ENCODE measurements around the gene PCCA.

Gene PCCA

DNA sequence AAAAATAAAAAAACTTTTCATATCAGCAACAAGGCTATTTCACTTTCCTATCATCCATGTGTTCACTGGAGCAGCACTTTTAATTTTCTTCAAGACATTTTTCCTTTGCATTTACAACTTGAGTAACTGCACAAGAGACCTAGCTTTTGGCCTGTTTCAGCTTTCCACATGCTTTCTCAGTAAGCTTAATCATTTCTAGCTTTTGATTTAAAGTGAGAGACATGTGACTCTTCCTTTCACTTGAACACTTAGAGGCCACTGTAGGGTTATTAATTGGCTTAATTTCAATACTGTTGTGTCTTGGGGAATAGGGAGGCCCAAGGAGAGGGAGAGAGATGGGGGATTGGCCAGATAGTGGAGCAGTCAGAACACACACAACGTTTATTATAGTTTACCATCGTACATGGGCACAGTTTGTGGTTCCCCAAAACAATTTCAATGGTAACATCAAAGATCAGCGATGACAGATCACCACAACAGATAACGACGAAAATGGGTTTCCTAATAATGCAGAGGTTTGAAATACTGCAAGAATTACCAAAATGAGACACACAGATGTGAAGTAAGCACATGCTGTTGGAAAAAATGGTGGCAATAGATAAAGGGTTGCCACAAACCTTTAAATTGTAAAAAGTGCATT, 382.1 kb downstream of the PCCA start:
- DNase-seq (ENCODE audit: low read depth): no peak

DNA sequence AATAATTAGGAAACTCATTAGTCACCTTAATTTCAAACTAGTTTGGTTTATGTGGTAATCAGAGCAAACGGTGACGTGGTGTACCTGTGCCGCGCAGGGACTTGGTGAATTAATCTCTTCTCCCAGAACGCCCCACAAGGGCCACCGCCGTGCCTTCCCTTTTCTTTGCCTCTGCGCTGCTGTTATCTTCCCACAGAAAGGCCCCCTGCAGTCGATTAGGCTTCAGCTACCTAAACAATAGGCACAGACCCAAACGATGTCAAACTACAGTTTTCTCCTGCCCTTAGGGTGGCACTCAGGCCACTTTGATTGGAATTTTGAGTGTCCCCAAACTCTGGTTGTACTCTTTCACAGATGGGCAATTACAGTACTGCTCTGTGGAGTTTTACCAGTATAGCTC, 384.2 kb downstream of the PCCA start:
- DNase-seq (ENCODE audit: low read depth): no peak

DNA sequence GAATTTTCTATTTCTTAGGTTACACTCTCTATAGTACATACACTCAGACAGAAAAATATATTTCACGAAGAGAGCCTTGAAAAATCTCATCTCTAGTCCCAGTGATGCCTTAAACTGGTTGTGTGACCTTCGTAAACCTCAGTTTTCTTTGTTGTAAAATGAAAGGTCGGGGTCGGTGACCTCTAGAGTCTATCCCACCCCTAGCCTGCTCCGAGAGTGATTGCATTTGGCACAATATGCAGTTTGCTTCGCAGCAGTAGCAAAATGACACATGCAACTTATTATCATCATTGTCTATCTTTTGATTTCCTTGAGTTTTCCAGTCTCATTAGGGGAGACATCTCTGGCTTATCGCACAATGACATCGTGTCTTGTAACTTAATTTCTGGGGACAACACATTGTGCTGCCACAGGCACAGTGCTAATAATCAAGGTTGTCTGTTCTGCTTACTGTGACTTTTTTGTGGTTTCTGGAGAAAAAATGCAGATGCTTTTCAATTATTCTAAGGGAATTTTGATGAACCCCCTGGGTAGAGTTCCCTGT, 384.7 kb downstream of the PCCA start:
- no peak for DNase-seq (ENCODE audit: low read depth)

DNA sequence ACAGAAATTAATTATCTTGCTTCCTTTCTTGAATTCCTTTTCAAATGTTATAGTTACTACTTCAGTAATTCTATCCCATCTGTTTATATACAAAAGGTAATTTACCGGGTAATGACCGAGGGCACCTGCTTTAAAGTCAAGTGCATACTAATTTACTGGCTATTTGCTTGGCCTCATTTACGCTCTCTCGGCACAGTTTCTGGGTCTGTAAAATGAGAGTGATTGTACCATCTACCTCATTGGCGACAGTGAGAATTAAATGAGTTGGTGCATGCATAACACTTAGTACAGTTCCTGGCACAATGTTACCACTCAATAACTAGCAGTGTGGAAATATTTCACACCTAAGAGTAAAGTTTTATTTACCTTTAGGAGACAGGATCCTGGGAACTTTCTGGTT, 388.1 kb downstream of the PCCA start:
- DNase-seq (ENCODE audit: low read depth): no peak

DNA sequence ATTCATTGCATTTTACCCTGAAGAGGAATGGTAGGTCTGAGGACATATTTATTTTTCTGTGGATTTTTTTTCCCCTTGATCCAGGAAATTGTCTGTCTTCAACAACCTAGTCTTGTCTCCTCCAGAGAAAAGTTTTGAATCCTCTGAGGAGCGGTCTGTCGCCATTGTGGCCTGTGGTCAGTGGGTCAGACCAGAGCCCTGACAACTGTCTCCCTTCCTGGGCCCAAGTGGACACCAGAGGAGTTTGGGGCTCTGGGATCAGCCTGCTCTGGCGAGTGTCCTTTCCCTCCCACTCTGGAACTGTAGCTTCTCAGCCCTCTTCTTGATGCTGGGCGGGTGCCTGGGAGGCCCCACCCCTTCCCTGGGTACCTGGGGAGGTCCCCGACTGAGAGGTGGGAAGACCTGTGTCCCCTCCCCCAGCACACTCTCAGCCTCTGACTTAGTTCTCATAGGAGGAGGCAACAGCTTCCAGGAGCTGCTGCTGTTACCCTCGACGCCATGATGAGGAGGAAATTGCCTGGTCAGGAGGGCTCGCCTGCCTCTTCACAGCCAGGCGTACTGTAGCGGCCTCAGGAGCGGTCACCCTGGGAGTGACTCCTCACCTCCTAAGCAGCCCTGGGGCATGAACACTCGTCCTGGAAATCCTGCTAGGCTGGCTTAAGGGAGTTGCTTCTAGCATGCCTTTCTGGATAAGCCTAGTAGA, 389.4 kb downstream of the PCCA start:
- DNase-seq (ENCODE audit: low read depth): no peak

DNA sequence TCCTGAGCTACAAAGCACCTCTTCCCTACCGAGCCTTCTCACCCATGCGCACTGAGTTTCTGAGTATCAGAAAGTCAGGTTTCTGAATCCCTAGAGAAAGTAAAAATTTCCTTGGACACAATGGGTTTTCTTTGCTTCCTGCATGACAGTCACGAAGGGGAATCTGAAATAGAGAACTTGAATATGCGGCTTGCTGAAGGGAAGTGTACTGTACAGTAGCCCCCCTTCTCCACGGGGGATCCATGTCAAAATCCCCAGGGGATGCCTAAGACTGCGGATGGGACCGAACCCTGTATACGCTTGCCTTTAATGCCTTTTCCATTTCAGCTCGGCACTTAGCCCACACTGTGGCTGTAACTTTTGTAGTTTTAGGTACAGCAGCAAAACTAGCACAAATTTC, 391.8 kb downstream of the PCCA start:
- DNase-seq (ENCODE audit: low read depth): no peak

DNA sequence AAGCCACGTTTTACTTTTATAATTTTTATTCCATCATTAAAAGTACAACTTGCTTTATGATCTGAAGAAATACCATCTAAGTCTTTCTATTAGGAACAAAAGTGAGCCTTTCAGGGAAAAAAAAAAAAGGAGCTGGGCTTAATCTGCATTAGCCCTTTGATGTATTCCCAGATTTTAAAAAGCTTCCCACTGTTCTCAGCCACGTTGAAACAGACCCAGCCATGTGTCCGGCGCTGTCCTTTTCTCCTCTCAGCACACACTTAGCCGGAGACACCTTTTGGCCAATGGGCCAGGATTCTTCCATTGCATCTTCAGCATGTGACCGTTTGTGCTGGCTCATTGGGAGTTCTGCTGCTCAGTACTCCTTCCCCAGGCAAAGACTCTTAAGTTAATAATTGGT, 394.2 kb downstream of the PCCA start:
- no peak for DNase-seq (ENCODE audit: low read depth)

DNA sequence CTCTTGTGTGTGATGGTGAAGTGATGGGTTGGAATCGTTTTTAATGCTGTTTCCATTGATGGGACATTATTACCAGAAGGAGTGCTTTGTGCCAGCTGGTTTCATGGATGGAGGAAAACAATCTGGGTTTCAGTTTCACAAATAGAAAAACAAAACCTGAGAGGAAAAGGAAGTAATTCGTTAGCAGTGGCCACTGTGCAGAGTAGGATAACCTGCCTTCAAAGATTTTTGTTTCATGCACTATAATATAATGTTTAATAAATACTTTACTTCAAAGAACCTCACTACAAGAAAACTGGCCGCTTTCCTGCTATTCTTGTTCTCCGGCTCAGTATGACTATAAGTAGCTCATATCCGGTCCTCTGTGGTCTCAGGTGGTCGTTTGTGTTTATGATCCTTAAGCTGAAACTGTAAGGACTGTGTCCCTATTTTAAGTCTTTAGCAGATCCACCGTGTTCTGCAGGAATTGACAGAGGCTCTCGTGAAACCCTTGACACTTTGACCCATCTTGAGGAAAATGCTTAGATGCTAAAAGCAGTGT, 395.0 kb downstream of the PCCA start:
- no peak for DNase-seq (ENCODE audit: low read depth)

DNA sequence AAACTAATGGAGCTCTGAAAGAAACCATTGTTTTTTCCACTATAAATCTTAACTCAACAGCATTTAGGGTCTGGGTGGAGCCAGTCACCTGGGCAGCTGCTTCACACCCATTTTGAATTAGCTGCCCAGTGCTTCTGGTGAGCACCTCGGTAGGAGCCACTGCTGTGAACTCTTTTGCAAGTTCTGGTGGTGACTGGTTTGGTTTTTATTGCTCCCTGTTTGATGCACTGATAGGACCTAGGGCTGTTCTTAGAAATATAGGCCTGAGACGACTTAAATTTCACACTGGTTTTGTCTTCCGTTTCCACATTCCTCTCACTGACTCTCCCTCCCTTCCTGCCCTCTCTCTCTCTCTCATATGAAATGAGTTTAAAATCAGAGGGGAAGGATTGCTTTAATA, 395.8 kb downstream of the PCCA start:
- DNase-seq (ENCODE audit: low read depth): no peak

DNA sequence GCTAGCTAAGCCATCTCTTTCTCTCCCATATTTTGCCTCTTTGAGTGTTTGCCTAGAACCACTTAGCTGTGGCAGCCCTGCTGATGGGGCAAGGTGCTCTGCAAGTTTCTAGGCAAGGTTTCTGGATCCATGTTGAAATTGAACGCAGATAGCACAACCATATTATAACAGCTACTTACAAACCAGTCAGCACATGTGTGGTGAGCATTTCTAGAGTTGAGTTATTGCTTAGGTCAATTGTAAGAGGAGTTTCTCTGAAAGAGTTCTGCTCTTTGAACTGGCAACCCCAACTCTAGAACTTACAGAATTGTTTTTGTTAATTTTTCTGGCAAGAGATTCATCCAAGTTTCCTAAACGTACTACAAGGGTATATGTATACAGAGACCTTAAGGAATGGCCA, 396.4 kb downstream of the PCCA start:
- DNase-seq (ENCODE audit: low read depth): no peak

DNA sequence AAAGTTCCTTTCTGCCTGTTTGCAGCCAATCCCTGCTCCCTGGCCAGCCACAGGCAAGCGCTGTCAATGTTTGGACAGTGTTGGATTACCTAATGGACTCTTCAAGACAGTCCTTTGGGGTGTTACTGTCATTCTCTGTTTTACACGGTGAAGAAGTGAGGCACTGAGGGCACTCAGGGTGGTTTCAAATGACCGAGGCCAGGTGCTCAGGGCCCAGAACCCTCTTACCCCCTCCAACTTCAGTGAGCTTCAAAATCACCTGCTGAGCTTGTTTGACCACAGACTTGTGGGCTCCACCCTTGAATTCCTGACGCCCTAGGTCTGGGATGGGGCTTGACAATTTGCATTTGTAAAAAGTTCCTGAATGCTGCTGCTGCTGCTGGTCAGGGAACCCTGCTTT, 401.8 kb downstream of the PCCA start:
- no peak for DNase-seq (ENCODE audit: low read depth)

DNA sequence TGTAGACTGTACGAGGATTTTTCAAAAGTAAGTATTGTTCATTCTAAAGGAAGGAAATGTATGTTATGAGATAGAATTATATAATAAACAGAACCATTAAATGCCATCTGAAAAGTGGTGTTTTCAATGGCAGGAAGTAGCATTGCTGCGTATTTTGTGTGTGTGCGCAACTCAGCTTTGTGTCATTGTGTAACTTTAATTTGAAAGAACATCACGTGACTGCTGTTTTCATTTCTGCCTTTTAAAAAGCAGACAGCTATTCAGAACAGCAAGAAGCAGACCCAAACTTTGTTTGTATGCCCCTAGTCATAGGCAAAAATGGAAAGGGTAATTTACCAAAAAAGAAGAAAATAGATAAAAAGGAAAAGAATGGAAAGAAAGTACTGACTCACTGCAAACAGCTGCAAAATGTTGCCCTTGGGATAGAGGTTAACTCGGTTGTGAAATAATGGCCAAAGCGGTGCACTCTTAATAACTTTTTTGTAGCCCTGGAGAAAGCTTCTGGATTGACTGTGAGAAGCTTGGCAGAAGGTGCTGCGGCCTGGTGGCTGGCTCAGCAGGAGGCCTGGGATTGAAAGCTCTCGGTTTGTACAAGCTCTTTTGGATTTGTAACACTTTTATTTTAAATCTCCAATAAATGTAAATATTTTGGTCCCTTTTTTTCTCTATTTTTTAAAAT, 402.4 kb downstream of the PCCA start:
- no peak for DNase-seq (ENCODE audit: low read depth)

DNA sequence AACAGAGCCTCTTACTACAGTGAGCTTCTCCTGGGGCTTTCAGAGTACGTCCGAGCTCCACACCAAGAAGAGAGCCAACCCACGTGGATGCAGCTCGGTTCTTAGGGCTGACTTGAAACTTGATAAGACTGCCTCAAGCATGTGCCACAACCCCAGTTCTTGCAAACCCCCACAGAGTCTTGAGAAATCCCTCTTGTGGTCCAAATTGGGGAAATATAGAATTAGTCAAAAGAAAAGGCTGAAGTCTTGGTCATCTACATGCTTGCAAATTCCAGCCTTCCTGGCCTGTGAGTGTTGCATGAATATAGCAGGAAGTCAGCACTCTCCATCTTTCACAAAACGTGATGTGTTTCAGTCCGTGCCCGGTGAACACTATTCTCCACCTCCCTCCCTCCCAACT, 404.5 kb downstream of the PCCA start:
- no peak for DNase-seq (ENCODE audit: low read depth)

DNA sequence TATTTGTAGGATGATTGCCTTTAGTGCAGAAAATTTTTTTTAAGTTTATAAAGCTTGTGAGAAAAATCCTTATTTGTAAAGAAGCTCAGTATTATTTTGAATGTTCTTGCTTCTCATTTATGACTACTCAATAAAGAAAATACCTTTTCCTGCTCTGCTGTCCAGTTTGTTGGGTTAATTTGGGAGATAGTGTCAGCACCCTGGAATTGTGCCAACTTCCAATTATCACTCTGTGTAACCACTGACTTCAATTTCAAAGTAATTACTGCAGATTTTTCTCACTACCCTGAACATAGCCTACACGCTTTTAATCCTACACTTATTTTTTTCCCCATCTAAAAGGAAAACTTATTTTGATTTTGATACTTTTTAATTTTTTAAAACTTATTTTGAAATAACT, 406.6 kb downstream of the PCCA start:
- no peak for DNase-seq (ENCODE audit: low read depth)

DNA sequence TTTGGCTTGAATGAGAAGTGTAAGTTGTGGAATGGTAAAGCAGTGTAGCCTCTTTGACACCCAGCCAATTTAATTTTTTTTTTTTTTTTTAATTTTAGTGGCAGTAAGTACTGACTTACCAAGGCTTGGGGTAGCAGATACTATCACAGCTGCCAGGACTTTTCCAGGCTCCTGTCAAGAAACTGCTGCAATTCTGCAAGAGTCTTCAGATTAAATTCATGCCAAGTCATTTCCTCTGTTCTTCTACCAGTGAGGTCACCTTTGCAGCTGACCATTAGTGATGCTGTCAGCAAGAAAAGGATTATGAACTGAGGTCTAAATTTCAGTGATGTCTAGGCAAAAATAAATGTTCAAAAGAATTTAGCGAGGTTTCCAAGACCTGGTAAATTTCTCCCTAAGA, 408.5 kb downstream of the PCCA start:
- DNase-seq (ENCODE audit: low read depth): no peak

DNA sequence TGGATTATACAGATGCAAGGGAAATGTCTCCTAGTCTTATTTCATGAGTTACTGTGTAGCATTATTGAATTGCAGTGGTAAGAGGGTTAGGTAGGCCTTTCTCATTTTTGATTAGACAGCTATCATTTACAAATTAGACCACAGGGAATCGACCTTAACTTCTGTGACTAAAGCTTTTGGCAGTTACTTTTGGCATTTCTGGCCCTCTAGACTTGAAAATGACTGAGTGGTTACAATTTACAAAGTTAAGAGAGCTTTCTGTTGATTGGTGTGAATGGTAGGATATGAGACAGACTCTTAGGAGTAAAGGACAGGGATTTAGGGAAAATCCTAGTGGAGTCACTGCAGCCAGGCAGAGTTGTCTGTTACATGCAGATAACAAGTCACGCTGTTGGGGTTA, 413.6 kb downstream of the PCCA start:
- DNase-seq (ENCODE audit: low read depth): no peak

DNA sequence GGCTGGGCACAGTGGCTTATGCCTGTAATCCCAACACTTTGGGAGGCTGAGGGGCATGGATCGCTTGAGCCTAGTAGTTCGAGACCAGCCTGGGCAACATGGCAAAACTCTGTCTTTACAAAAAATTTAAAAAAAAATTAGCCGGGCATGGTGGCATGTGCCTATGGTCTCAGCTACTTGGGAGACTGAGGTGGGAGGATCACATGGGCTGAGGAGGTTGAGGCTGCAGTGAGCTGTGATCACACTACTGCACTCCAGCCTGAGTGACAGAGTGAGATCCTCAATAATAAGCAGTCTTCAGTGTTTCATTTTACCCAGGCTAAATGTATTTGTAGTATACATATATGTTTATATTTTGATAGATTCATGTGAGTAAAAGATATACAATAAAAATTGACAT, 414.7 kb downstream of the PCCA start:
- no peak for DNase-seq (ENCODE audit: low read depth)

DNA sequence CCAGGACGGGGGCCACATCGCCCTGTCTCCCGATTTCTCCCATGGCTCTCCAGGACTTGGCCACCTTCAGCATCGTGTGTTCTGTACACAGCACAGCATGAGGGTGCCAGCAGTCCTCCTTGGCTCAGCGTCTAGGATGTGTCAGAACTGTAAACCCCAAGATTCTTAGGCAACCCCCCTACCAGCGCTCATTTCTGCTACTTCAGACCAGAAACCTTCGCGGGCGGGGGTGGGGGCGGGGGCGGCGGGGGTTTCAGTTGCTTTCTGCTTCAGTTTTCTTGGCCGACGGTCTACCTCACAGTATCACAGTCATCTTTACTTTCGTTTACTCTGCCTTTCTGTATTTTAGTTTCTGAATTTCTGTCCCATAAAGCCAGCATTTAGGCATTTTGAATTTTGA, 417.3 kb downstream of the PCCA start:
- DNase-seq (ENCODE audit: low read depth): no peak

DNA sequence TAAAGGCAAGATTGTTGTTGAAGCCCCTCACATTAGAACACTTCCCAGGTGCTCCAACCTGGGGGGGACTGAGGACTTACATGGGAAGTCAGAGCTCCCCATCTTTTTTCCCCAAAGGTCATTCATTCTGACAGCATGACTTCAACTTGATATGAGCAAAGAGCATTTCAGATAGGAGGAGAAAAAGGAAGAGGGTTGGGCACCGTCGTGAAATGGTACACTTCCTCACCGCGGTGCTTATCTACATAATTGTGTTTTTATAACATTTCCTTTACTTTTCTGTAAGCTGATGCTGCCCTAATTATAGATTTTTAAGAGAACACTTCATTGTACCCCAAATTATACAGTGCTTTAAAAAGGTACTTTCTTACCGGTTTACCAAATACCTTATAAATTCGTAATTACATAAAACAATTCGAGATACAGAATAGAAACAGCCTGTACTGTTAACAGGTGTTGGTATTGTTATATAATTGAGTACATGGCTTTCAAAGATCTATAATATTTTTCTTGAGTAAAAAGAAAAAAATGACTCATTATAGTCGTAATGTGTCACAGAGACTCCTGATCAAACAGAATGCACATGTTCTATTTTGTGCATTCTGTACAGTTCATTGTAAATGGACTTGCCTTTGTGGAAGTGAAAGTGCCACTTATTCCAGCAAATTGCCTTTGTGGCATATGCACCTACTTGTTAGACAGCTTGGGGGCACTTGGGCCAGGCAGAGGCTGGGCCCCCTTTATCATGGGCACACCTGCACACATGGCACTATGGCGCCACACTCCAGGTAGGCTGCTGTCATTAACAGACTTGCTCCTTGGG, 417.9 kb downstream of the PCCA start:
- no peak for DNase-seq (ENCODE audit: low read depth)

DNA sequence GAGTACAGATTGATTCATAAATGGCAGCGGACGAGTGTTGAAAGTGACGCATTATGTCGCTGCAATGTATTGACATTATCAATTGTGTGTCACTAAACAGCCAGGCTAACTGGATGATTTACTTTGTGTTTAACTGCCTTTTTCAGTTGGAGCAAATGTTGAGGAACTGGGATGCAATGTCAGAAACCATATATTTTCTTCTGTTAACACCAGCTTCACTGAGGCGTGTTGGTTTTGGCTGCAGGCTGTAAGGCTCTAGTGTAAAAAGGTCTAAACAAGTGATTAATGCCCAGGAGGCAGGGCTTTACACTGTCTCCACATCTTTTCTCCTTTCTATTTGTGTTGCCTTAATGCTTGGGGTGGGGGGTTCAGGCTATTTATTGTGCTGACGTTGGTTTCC, 419.6 kb downstream of the PCCA start:
- no peak for DNase-seq (ENCODE audit: low read depth)

DNA sequence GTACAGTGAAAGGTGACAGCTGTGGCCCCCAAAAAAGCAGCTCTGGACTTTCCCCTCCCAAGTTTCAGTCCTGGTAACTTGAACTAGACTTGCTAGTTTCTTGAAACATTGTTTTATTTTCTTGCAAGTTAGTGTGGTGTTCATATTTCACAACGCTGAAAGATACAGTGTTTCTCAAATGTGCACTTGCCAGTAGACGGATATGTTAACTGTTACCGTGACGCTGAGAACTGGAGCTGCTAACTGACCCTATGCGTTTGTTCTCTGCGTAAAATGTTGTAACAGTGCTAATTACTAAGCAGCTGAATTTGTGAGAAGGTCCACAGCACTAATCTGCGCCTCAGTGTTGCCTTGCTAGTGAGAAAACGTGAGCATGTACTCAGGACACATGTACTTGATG, 420.1 kb downstream of the PCCA start:
- DNase-seq (ENCODE audit: low read depth): no peak

Measured in stimulated activated CD8-positive, alpha-beta memory T cell treated with anti-CD3 and anti-CD28 coated beads, Interleukin-12 subunit alpha, Interleukin-12 subunit beta, amount 100 ng/mL, for 4 hours (primary cell).